Neural crest cell (in vitro differentiated cells): ENCODE results near the gene NSUN2. TPM values are rescaled to one million over a fixed set of nuclear protein-coding genes. Genes with fewer than 3 reads are reported as not detected.

Experiments used
- DNase-seq: peaks from one replicate; pipeline ENCODE4 v3.0.0; 2021; ENCODE audit warnings: low read depth, mixed read lengths, low spot score
- H3K27ac Mint-ChIP-seq: one replicate; pipeline ENCODE4 v1.8.0; 2021; ENCODE audit warnings: mild to moderate bottlenecking, mixed read lengths; ENCODE audit not compliant: unreplicated experiment
- H3K27me3 Mint-ChIP-seq: 2 replicates; pipeline ENCODE4 v1.8.0; 2021; ENCODE audit warnings: low read depth, mild to moderate bottlenecking, mixed read lengths
- H3K36me3 Mint-ChIP-seq: 2 replicates; pipeline ENCODE4 v1.8.0; 2021; ENCODE audit warnings: low read depth, mild to moderate bottlenecking, mixed read lengths
- H3K4me1 Mint-ChIP-seq: 2 replicates; pipeline ENCODE4 v1.8.0; 2021; ENCODE audit warnings: mixed read lengths
- H3K4me3 Mint-ChIP-seq: one replicate; pipeline ENCODE4 v1.8.0; 2021; ENCODE audit warnings: mild to moderate bottlenecking, mixed read lengths
- H3K9me3 Mint-ChIP-seq: 2 replicates; pipeline ENCODE4 v1.8.0; 2021; ENCODE audit warnings: mixed read lengths
- CTCF ChIP-seq: fragments of 200-600 bp; sonication (generic); conservative IDR thresholded peaks from 2 replicates; pipeline ENCODE4 v1.5.0; 2021; ENCODE audit warnings: antibody characterized with exemption, mild to moderate bottlenecking
- total RNA-seq: library from RNA; stranded (reverse); gene quantifications from 2 replicates; pipeline ENCODE4 v1.2.1, GENCODE V29; 2021

NSUN2 gene
- total RNA-seq, 1 donor from 2014 or later: 76.9 TPM

GRCh38 chr5:6604341-6604740 lies 28.5 kb downstream of the NSUN2 start:
- H3K36me3 Mint-ChIP-seq: peaks cover 18% of the 10 kb centered on the region

GRCh38 chr5:6603643-6604042 lies 29.2 kb downstream of the NSUN2 start:
- no peak overlapping the region for H3K27ac Mint-ChIP-seq
- peaks cover 18% of the 10 kb centered on the region for H3K36me3 Mint-ChIP-seq
- H3K9me3 Mint-ChIP-seq: no peaks in the 10 kb centered on the region
- H3K4me1 Mint-ChIP-seq: no peaks in the 10 kb centered on the region
- no peak for DNase-seq
- H3K27me3 Mint-ChIP-seq: no peaks in the 10 kb centered on the region
- no peak overlapping the region for H3K4me3 Mint-ChIP-seq
- TF ChIP-seq CTCF: no peak

More at GRCh38 chr5:6604341-6604740, 28.5 kb downstream of the NSUN2 start:
- no peak for TF ChIP-seq CTCF
- Mint-ChIP-seq H3K27ac (no peak overlapping the region), H3K9me3 (no peaks in the 10 kb centered on the region), H3K27me3 (no peaks in the 10 kb centered on the region), H3K4me3 (no peak overlapping the region), H3K4me1 (no peaks in the 10 kb centered on the region)
- DNase-seq: no peak

GRCh38 chr5:6602441-6602840 lies 30.4 kb downstream of the NSUN2 start:
- peaks cover 20% of the 10 kb centered on the region for H3K36me3 Mint-ChIP-seq
- H3K4me1 Mint-ChIP-seq: no peaks in the 10 kb centered on the region
- no peaks in the 10 kb centered on the region for H3K9me3 Mint-ChIP-seq
- H3K4me3 Mint-ChIP-seq: no peak overlapping the region
- no peak for DNase-seq
- TF ChIP-seq CTCF: no peak
- H3K27me3 Mint-ChIP-seq: no peaks in the 10 kb centered on the region
- no peak overlapping the region for H3K27ac Mint-ChIP-seq

- Mint-ChIP-seq H3K36me3 (peaks cover 21% of the 10 kb centered on the region), H3K27me3 (no peaks in the 10 kb centered on the region), H3K27ac (no peak overlapping the region), H3K4me1 (no peaks in the 10 kb centered on the region), H3K4me3 (no peak overlapping the region), H3K9me3 (no peaks in the 10 kb centered on the region)
- no peak for DNase-seq
- no peak for TF ChIP-seq CTCF
Measured at GRCh38 chr5:6601816-6602215, 31.0 kb downstream of the NSUN2 start.

- no peak for DNase-seq
- Mint-ChIP-seq H3K4me3 (no peak overlapping the region), H3K4me1 (no peaks in the 10 kb centered on the region), H3K27me3 (no peaks in the 10 kb centered on the region), H3K9me3 (no peaks in the 10 kb centered on the region), H3K36me3 (peaks cover 26% of the 10 kb centered on the region), H3K27ac (peak overlapping the region; percentile 31)
- no peak for TF ChIP-seq CTCF
Measured at GRCh38 chr5:6601271-6601670, 31.6 kb downstream of the NSUN2 start.

GRCh38 chr5:6599739-6600138 lies 33.1 kb downstream of the NSUN2 start:
- H3K4me1 Mint-ChIP-seq: no peaks in the 10 kb centered on the region
- H3K36me3 Mint-ChIP-seq: peaks cover 29% of the 10 kb centered on the region
- no peaks in the 10 kb centered on the region for H3K27me3 Mint-ChIP-seq
- no peak overlapping the region for H3K4me3 Mint-ChIP-seq
- DNase-seq: no peak
- no peak for TF ChIP-seq CTCF
- H3K9me3 Mint-ChIP-seq: no peaks in the 10 kb centered on the region
- H3K27ac Mint-ChIP-seq: peak overlapping the region; percentile 62
